Gastrocnemius medialis (tissue), 4 donors: ENCODE measurements around the gene MUC16.

Experiments
- CTCF ChIP-seq, 5 experiments: fragments of 450-650 bp in 3 of 5; fragments of 200-600 bp in 2 of 5; sonication (generic) in 2 of 5; IDR thresholded peaks in 4 of 5; conservative IDR thresholded peaks in 1 of 5; 1 replicate in 4 of 5; 2 replicates in 1 of 5; pipeline ENCODE4 v1.5.1; 2016 to 2019; ENCODE audit warnings: antibody characterized with exemption in 5 of 5, mild to moderate bottlenecking in 3 of 5, moderate library complexity in 3 of 5
- POLR2A ChIP-seq, 2 donors: fragments of 450-650 bp; IDR thresholded peaks; one replicate each; pipeline ENCODE4 v1.6.1; 2017; ENCODE audit warnings: antibody characterized with exemption in 2 of 2, mild to moderate bottlenecking in 2 of 2, moderate library complexity in 2 of 2

- TF ChIP-seq CTCF (IDR thresholded peaks at IDR 0.05 in 4 of 5, conservative IDR thresholded peaks at IDR 0.05 in 1 of 5): no peak
- TF ChIP-seq POLR2A (IDR thresholded peaks at IDR 0.05): no peak
These were observed 30.8 kb upstream of the MUC16 start for GRCh38 chr19:9041023-9041422.
